Trophoblast cell (in vitro differentiated cells and primary cell): ENCODE data around the gene CELF5.
"Not testable (repeated sequence)": the region's sequence is repeated elsewhere in the genome, so short reads cannot be mapped to it uniquely, and the experiment has no call there.

Experiments
- DNase-seq, 2 donors: peaks; one replicate each; pipeline ENCODE4 v3.0.0-alpha.2; 2016
- H2AFZ ChIP-seq: 2 replicates; pipeline ENCODE4 v1.6.1; 2013; ENCODE audit warnings: low read length, moderate library complexity, mild to moderate bottlenecking; ENCODE audit not compliant: insufficient read depth, poor library complexity
- H2AK5ac ChIP-seq: 2 replicates; pipeline ENCODE4 v1.6.1; 2013; ENCODE audit warnings: mild to moderate bottlenecking, low read length
- H2BK120ac ChIP-seq: 2 replicates; pipeline ENCODE4 v1.6.1; 2013; ENCODE audit warnings: low read length, mild to moderate bottlenecking, moderate library complexity; ENCODE audit not compliant: insufficient read depth, poor library complexity
- H2BK12ac ChIP-seq: 2 replicates; pipeline ENCODE4 v1.6.1; 2013; ENCODE audit warnings: mild to moderate bottlenecking, low read length, moderate library complexity
- H2BK5ac ChIP-seq: 2 replicates; pipeline ENCODE4 v1.6.1; 2013; ENCODE audit warnings: low read length, low read depth, moderate library complexity, mild to moderate bottlenecking; ENCODE audit not compliant: poor library complexity
- H3K14ac ChIP-seq: 2 replicates; pipeline ENCODE4 v1.6.1; 2013; ENCODE audit warnings: mild to moderate bottlenecking, low read length
- H3K18ac ChIP-seq: 2 replicates; pipeline ENCODE4 v1.6.1; 2013; ENCODE audit warnings: mild to moderate bottlenecking, low read length
- H3K23ac ChIP-seq: 2 replicates; pipeline ENCODE4 v1.6.1; 2013; ENCODE audit warnings: low read length
- H3K27ac ChIP-seq: 2 replicates; pipeline ENCODE4 v1.5.1; 2013; ENCODE audit warnings: low read depth, mild to moderate bottlenecking, inconsistent platforms, low read length, moderate library complexity
- H3K27me3 ChIP-seq: 2 replicates; pipeline ENCODE4 v1.6.1; 2013; ENCODE audit warnings: inconsistent platforms, mild to moderate bottlenecking, low read length, moderate library complexity; ENCODE audit not compliant: insufficient read depth
- H3K36me3 ChIP-seq, 2 experiments: 1 replicate in 1 of 2; 2 replicates in 1 of 2; pipeline ENCODE4 v1.6.1; 2013; ENCODE audit warnings: low read length in 2 of 2, mild to moderate bottlenecking in 2 of 2, moderate library complexity in 1 of 2; ENCODE audit not compliant: insufficient read depth in 2 of 2, control insufficient read depth in 1 of 2
- H3K4ac ChIP-seq: 2 replicates; pipeline ENCODE4 v1.6.1; 2013; ENCODE audit warnings: low read depth, mild to moderate bottlenecking, low read length, moderate library complexity
- H3K4me1 ChIP-seq, 2 experiments: 1 replicate in 1 of 2; 2 replicates in 1 of 2; pipeline ENCODE4 v1.6.1; 2013; ENCODE audit warnings: low read length in 2 of 2, mild to moderate bottlenecking in 2 of 2, moderate library complexity in 1 of 2; ENCODE audit not compliant: insufficient read depth in 2 of 2, control insufficient read depth in 1 of 2
- H3K4me2 ChIP-seq: 2 replicates; pipeline ENCODE4 v1.6.1; 2013; ENCODE audit warnings: inconsistent platforms, mild to moderate bottlenecking, low read length, moderate library complexity
- H3K4me3 ChIP-seq: 2 replicates; pipeline ENCODE4 v1.5.1; 2013; ENCODE audit warnings: mild to moderate bottlenecking, low read depth, low read length, inconsistent platforms
- H3K79me1 ChIP-seq: one replicate; pipeline ENCODE4 v1.6.1; 2013; ENCODE audit warnings: low read length
- H3K79me2 ChIP-seq: 2 replicates; pipeline ENCODE4 v1.6.1; 2013; ENCODE audit warnings: low read length, mild to moderate bottlenecking; ENCODE audit not compliant: control insufficient read depth, insufficient read depth, poor library complexity
- H3K9ac ChIP-seq: 2 replicates; pipeline ENCODE4 v1.6.1; 2013; ENCODE audit warnings: mild to moderate bottlenecking, low read length
- H3K9me3 ChIP-seq: 2 replicates; pipeline ENCODE4 v1.6.1; 2013; ENCODE audit warnings: low read depth, mild to moderate bottlenecking, control low read depth, inconsistent platforms, low read length; ENCODE audit not compliant: insufficient read depth
- H4K12ac ChIP-seq: 2 replicates; pipeline ENCODE4 v1.6.1; 2013; ENCODE audit warnings: low read depth, mild to moderate bottlenecking, low read length, moderate library complexity
- H4K8ac ChIP-seq: 2 replicates; pipeline ENCODE4 v1.6.1; 2013; ENCODE audit warnings: low read depth, mild to moderate bottlenecking, low read length, moderate library complexity
- H4K91ac ChIP-seq: one replicate; pipeline ENCODE4 v1.6.1; 2013; ENCODE audit warnings: low read depth, mild to moderate bottlenecking, low read length, moderate library complexity
- WGBS: extraction: QIAGEN DNeasy Blood & Tissue Kit; methylation state at CpG from one replicate; pipeline ENCODE4 v1.1.7; 2013; ENCODE audit warnings: missing lambda C conversion rate; ENCODE audit not compliant: insufficient read length, insufficient coverage; ENCODE audit errors: extremely low coverage; 5-methylcytosine and 5-hydroxymethylcytosine counted together

Gene CELF5

DNA sequence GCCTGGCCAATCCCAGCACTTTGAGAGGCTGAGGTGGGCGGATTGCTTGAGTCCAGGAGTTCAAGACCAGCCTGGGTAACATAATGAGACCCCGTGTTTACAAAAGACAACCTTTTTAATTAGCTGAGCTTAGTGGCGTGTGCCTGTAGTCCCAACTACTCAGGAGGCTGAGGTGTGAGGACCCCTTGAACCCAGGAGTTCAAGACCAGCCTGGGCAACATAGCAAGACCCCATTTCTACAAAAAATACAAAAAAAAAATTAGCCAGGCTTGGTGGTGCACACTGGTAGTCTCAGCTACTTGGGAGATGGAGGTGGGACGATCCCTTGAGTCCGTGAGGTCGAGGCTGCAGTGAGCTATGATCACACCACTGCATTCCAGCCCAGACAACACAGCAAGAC lies 66.4 kb downstream of the CELF5 start:
- not testable (repeated sequence) for H2AK5ac ChIP-seq, H3K4me1 ChIP-seq, H2AFZ ChIP-seq, H4K8ac ChIP-seq, H4K91ac ChIP-seq, H3K23ac ChIP-seq, H3K18ac ChIP-seq, H3K79me1 ChIP-seq, H3K9me3 ChIP-seq, H3K14ac ChIP-seq, H3K36me3 ChIP-seq, H3K4me3 ChIP-seq, H2BK12ac ChIP-seq, H3K27me3 ChIP-seq, H3K79me2 ChIP-seq, H3K27ac ChIP-seq, H2BK5ac ChIP-seq, H3K9ac ChIP-seq, H3K4ac ChIP-seq, DNase-seq, H2BK120ac ChIP-seq, H3K4me2 ChIP-seq, H4K12ac ChIP-seq
- WGBS, result no CpG with 5 or more reads among the region's 6 CpGs

DNA sequence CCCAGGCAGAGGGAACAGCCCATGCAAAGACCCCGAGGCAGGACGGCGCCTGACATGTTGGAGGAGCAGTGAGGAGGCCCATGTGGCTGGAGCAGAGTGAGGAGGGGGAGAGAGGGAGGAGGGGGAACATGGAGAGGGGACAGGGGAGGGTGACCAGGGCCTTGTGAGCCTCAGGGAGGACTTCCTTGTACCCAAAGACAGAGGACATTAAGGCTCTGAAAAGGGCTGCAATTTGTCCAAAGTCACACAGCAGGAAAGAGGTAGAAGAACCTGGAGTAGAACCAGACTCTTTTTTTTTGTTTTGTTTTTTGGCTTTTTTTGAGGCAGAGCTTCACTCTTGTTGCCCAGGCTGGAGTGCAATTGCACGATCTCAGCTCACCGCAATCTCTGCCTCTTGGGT lies 67.2 kb downstream of the CELF5 start:
- Histone ChIP-seq H3K27ac (no peak overlapping the region), H3K4me2 (no peak overlapping the region), H4K91ac (no peak overlapping the region), H3K79me1 (no peaks in the 10 kb centered on the region), H3K9ac (no peak overlapping the region), H2AFZ (no peak overlapping the region), H4K8ac (no peak overlapping the region), H3K18ac (no peak overlapping the region), H3K14ac (no peak overlapping the region), H3K36me3 (no peaks in the 10 kb centered on the region), H2BK5ac (no peak overlapping the region), H3K23ac (no peak overlapping the region), H3K27me3 (no peaks in the 10 kb centered on the region), H3K4ac (no peak overlapping the region), H2BK12ac (no peak overlapping the region), H3K79me2 (no peaks in the 10 kb centered on the region), H3K4me3 (no peak overlapping the region), H2BK120ac (no peak overlapping the region), H3K9me3 (no peaks in the 10 kb centered on the region), H4K12ac (no peak overlapping the region), H2AK5ac (no peak overlapping the region), H3K4me1 (no peaks in the 10 kb centered on the region)
- WGBS, result no CpG with 5 or more reads among the region's 5 CpGs
- DNase-seq, result no peak

DNA sequence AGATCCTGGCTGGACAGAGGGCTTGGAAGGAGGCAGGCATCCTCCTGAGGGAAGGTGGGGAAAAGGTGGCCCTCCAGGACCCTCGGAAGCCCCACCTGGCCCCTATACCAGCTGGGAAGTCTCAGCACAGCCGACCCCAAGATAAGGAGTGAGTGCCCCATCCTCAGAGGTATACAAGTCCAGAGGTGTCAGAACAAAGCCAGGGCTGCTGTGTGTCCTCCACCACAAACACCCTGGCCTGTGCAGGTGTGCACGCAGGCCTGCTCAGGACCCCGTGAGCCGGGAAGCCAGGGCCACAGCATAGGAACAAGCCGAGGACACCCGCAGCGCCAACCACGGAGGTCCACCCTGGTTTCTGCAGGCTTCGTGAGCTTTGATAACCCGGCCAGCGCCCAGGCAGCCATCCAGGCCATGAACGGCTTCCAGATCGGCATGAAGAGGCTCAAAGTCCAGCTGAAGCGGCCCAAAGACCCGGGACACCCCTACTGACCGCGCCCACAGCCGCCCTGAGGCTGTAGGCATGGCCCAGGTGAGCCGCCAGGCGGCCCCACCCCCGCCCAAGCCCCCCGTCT lies 68.6 kb downstream of the CELF5 start:
- no peak overlapping the region for H4K91ac ChIP-seq
- no peak overlapping the region for H2BK5ac ChIP-seq
- no peak overlapping the region for H3K4me3 ChIP-seq
- H3K23ac ChIP-seq, result no peak overlapping the region
- H3K36me3 ChIP-seq, result no peaks in the 10 kb centered on the region
- no peaks in the 10 kb centered on the region for H3K4me1 ChIP-seq
- no peak overlapping the region for H2BK12ac ChIP-seq
- no peak for DNase-seq
- H3K27ac ChIP-seq, result no peak overlapping the region
- H3K9me3 ChIP-seq, result no peaks in the 10 kb centered on the region
- H3K14ac ChIP-seq, result no peak overlapping the region
- no peak overlapping the region for H3K4me2 ChIP-seq
- H3K79me1 ChIP-seq, result no peaks in the 10 kb centered on the region
- H3K18ac ChIP-seq, result no peak overlapping the region
- H3K4ac ChIP-seq, result no peak overlapping the region
- H2AK5ac ChIP-seq, result no peak overlapping the region
- H4K8ac ChIP-seq, result no peak overlapping the region
- H2AFZ ChIP-seq, result no peak overlapping the region
- H3K9ac ChIP-seq, result no peak overlapping the region
- H3K79me2 ChIP-seq, result no peaks in the 10 kb centered on the region
- H4K12ac ChIP-seq, result no peak overlapping the region
- H2BK120ac ChIP-seq, result no peak overlapping the region
- WGBS, result no CpG with 5 or more reads among the region's 23 CpGs
- H3K27me3 ChIP-seq, result no peaks in the 10 kb centered on the region

DNA sequence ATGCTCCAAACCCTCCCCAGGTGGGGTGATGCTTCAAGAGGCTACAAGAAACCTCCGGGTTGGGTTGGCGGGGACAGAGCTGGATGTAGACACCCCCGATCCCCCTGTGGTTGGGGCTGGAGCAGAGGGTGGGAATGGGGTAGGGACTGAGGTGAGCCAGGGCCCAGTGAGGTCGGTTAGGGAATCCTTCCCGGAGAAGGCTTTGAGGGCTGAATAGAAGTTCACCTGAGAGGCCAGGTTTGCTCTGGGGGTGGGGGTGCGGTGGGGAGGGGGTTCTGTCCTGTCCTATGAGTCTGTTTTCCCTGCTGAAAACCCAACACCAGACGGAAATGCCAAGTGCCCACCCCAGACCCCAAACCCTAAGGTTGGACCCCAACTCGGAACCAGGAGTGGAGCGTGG lies 69.1 kb downstream of the CELF5 start:
- Histone ChIP-seq H3K9me3 (no peaks in the 10 kb centered on the region), H3K27me3 (no peaks in the 10 kb centered on the region), H3K79me1 (no peaks in the 10 kb centered on the region), H4K91ac (no peak overlapping the region), H3K27ac (no peak overlapping the region), H2BK12ac (no peak overlapping the region), H3K18ac (no peak overlapping the region), H3K4me3 (no peak overlapping the region), H3K4me2 (no peak overlapping the region), H3K36me3 (no peaks in the 10 kb centered on the region), H4K8ac (no peak overlapping the region), H3K23ac (no peak overlapping the region), H3K4me1 (no peaks in the 10 kb centered on the region), H3K9ac (no peak overlapping the region), H2AFZ (no peak overlapping the region), H2BK120ac (no peak overlapping the region), H2BK5ac (no peak overlapping the region), H3K4ac (no peak overlapping the region), H4K12ac (no peak overlapping the region), H3K14ac (no peak overlapping the region), H2AK5ac (no peak overlapping the region), H3K79me2 (no peaks in the 10 kb centered on the region)
- WGBS, result no CpG with 5 or more reads among the region's 9 CpGs
- no peak for DNase-seq
